H1 (cell line): ENCODE results near the gene SPINT2. TPM values are rescaled to one million over a fixed set of nuclear protein-coding genes. Genes with fewer than 3 reads are reported as not detected.

Experiments
- CTCF ChIA-PET: fragments of 300-600 bp; sonication (Branson Sonifier 250); formaldehyde crosslinking; loops from one replicate; lab custom pipeline; 2021; ENCODE audit not compliant: partially characterized antibody; lab: Charles Lee
- POLR2A ChIA-PET: fragments of 300-600 bp; sonication (Branson Sonifier 250); formaldehyde crosslinking; loops from one replicate; lab custom pipeline; 2021; ENCODE audit warnings: inconsistent platforms; ENCODE audit not compliant: partially characterized antibody; lab: Charles Lee
- DNase-seq, 2 experiments: peaks; one replicate each; pipeline versions ENCODE4 v3.0.0 to v3.0.0-alpha.2; 2010 to 2022; ENCODE audit warnings: low spot score in 2 of 2, low read depth in 1 of 2, mixed read lengths in 1 of 2
- FAIRE-seq: peaks from 2 replicates; lab custom pipeline; 2011; peaks lifted over from hg19 to GRCh38; lab: Jason Lieb, UNC
- H2AFZ ChIP-seq: 2 replicates; pipeline ENCODE4 v1.8.1; 2012; ENCODE audit warnings: low read length, inconsistent platforms
- H2AK5ac ChIP-seq: 2 replicates; pipeline ENCODE4 v1.6.1; 2013; ENCODE audit warnings: low read depth, low read length
- H2BK120ac ChIP-seq: replicated peaks from 2 replicates; pipeline ENCODE3; 2013; ENCODE audit warnings: low read depth, low read length, inconsistent platforms
- H2BK12ac ChIP-seq: 2 replicates; pipeline ENCODE4 v1.6.1; 2013; ENCODE audit warnings: low read depth, low read length
- H2BK15ac ChIP-seq: 2 replicates; pipeline ENCODE4 v1.6.1; 2013; ENCODE audit warnings: low read length
- H2BK20ac ChIP-seq: 2 replicates; pipeline ENCODE4 v1.6.1; 2013; ENCODE audit warnings: low read length
- H2BK5ac ChIP-seq: 2 replicates; pipeline ENCODE4 v1.6.1; 2013; ENCODE audit warnings: low read depth, low read length
- H3K14ac ChIP-seq: 2 replicates; pipeline ENCODE4 v1.6.1; 2013; ENCODE audit warnings: inconsistent platforms; ENCODE audit not compliant: insufficient read length
- H3K18ac ChIP-seq: 2 replicates; pipeline ENCODE4 v1.6.1; 2013; ENCODE audit warnings: low read length; ENCODE audit errors: extremely low read depth
- H3K23ac ChIP-seq: 2 replicates; pipeline ENCODE4 v1.6.1; 2013; ENCODE audit warnings: inconsistent platforms; ENCODE audit not compliant: insufficient read length
- H3K23me2 ChIP-seq: 2 replicates; pipeline ENCODE4 v1.6.1; 2013; ENCODE audit warnings: low read depth, low read length
- H3K27ac ChIP-seq: 2 replicates; pipeline ENCODE4 v1.6.1; 2011; ENCODE audit warnings: low read depth, low read length, inconsistent platforms
- H3K27me3 ChIP-seq, 4 experiments: replicated peaks in 1 of 4; 1 replicate in 1 of 4; 2 replicates in 3 of 4; pipeline versions ENCODE4 v1.6.1 to v1.8.1; 2011 to 2013; ENCODE audit warnings: low read length in 3 of 4, mild to moderate bottlenecking in 3 of 4, inconsistent platforms in 2 of 4, mixed read lengths in 2 of 4, moderate library complexity in 1 of 4; ENCODE audit not compliant: control insufficient read depth in 3 of 4, insufficient read depth in 3 of 4; ENCODE audit errors: extremely low read depth in 1 of 4
- H3K36me3 ChIP-seq, 4 experiments: 2 replicates each; pipeline versions ENCODE4 v1.6.1 to v1.8.1; 2011 to 2013; ENCODE audit warnings: mild to moderate bottlenecking in 4 of 4, low read length in 3 of 4, moderate library complexity in 2 of 4, control low read depth in 1 of 4, inconsistent platforms in 1 of 4; ENCODE audit not compliant: insufficient read depth in 4 of 4, control insufficient read depth in 2 of 4
- H3K4ac ChIP-seq: replicated peaks from 2 replicates; pipeline ENCODE3; 2013; ENCODE audit warnings: low read length, low read depth, mixed read lengths, inconsistent platforms; ENCODE audit not compliant: insufficient read length
- H3K4me1 ChIP-seq, 4 experiments: replicated peaks in 1 of 4; 1 replicate in 1 of 4; 2 replicates in 3 of 4; pipeline versions ENCODE4 v1.6.1 to v1.8.1; 2011 to 2013; ENCODE audit warnings: low read length in 3 of 4, inconsistent platforms in 2 of 4, mixed read lengths in 1 of 4; ENCODE audit not compliant: insufficient read depth in 4 of 4, control insufficient read depth in 3 of 4
- H3K4me2 ChIP-seq, 2 experiments: 2 replicates each; pipeline versions ENCODE4 v1.6.1 to v1.8.1; 2011 to 2013; ENCODE audit warnings: low read depth in 2 of 2, low read length in 2 of 2, control low read depth in 1 of 2, inconsistent platforms in 1 of 2, mild to moderate bottlenecking in 1 of 2; ENCODE audit not compliant: insufficient read depth in 1 of 2
- H3K4me3 ChIP-seq, 4 experiments: fragments of 200-600, 300-600 bp in 1 of 4; sonication (generic), shearing (Covaris generic), sonication (Bioruptor Twin) in 1 of 4; 2 replicates each; pipeline versions ENCODE4 v1.5.1 to v1.8.1; 2011 to 2016; ENCODE audit warnings: low read length in 4 of 4, low read depth in 3 of 4, control low read depth in 2 of 4, inconsistent platforms in 2 of 4, mild to moderate bottlenecking in 2 of 4, mixed read lengths in 1 of 4, moderate library complexity in 1 of 4; ENCODE audit not compliant: insufficient read depth in 2 of 4; ENCODE audit errors: extremely low read depth in 1 of 4
- H3K56ac ChIP-seq: replicated peaks from 2 replicates; pipeline ENCODE3; 2013; ENCODE audit warnings: low read depth, mild to moderate bottlenecking, mixed read lengths, low read length, inconsistent platforms; ENCODE audit not compliant: insufficient read length
- H3K79me1 ChIP-seq: 2 replicates; pipeline ENCODE4 v1.6.1; 2013; ENCODE audit warnings: low read depth, low read length, control low read depth
- H3K79me2 ChIP-seq, 2 experiments: 2 replicates each; pipeline versions ENCODE4 v1.6.1 to v1.8.1; 2012 to 2013; ENCODE audit warnings: low read length in 2 of 2, mild to moderate bottlenecking in 2 of 2, inconsistent platforms in 1 of 2; ENCODE audit not compliant: insufficient read depth in 2 of 2, control insufficient read depth in 1 of 2
- H3K9ac ChIP-seq, 4 experiments: replicated peaks in 1 of 4; 1 replicate in 1 of 4; 2 replicates in 3 of 4; pipeline versions ENCODE4 v1.6.1 to v1.8.1; 2011 to 2013; ENCODE audit warnings: low read depth in 3 of 4, low read length in 3 of 4, control low read depth in 2 of 4, mild to moderate bottlenecking in 2 of 4, moderate library complexity in 2 of 4, inconsistent platforms in 1 of 4; ENCODE audit errors: extremely low read depth in 1 of 4
- H3K9me3 ChIP-seq, 2 experiments: 2 replicates each; pipeline versions ENCODE4 v1.6.1 to v1.8.1; 2012 to 2013; ENCODE audit warnings: mild to moderate bottlenecking in 2 of 2, moderate library complexity in 2 of 2, control low read depth in 1 of 2, inconsistent platforms in 1 of 2, low read depth in 1 of 2, low read length in 1 of 2, mixed read lengths in 1 of 2; ENCODE audit not compliant: insufficient read depth in 2 of 2
- H4K20me1 ChIP-seq, 2 experiments: replicated peaks in 1 of 2; 2 replicates each; pipeline versions ENCODE3 to v1.8.1; 2011 to 2013; ENCODE audit warnings: inconsistent platforms in 2 of 2, low read length in 2 of 2, mild to moderate bottlenecking in 1 of 2; ENCODE audit not compliant: insufficient read depth in 2 of 2, control insufficient read depth in 1 of 2
- H4K5ac ChIP-seq: 2 replicates; pipeline ENCODE4 v1.6.1; 2013; ENCODE audit warnings: low read length, low read depth, mixed read lengths, inconsistent platforms; ENCODE audit not compliant: insufficient read length
- H4K8ac ChIP-seq: 2 replicates; pipeline ENCODE4 v1.8.0; 2013; ENCODE audit warnings: mild to moderate bottlenecking, moderate library complexity, low read length, inconsistent platforms; ENCODE audit not compliant: insufficient read depth; ENCODE audit errors: extremely low read depth
- H4K91ac ChIP-seq: replicated peaks from 2 replicates; pipeline ENCODE3; 2013; ENCODE audit warnings: low read length, mixed read lengths, inconsistent platforms; ENCODE audit not compliant: insufficient read length
- ATF2 ChIP-seq: IDR thresholded peaks from 2 replicates; pipeline ENCODE4 v1.6.1; 2012; ENCODE audit warnings: low read length, inconsistent platforms
- EGR1 ChIP-seq: IDR thresholded peaks from 2 replicates; pipeline ENCODE4 v1.6.1; 2011; ENCODE audit warnings: low read depth, low read length, borderline replicate concordance
- SIN3A ChIP-seq, 2 experiments: IDR thresholded peaks in 1 of 2; conservative IDR thresholded peaks in 1 of 2; 2 replicates each; pipeline ENCODE4 v1.6.1; 2011 to 2012; ENCODE audit warnings: low read length in 2 of 2, improper control_type of control experiment in 1 of 2, low read depth in 1 of 2, mild to moderate bottlenecking in 1 of 2
- TEAD4 ChIP-seq: IDR thresholded peaks from 2 replicates; pipeline ENCODE4 v1.6.1; 2012; ENCODE audit warnings: low read depth, low read length, inconsistent platforms, mixed read lengths
- WGBS, 2 experiments: shearing (Covaris generic) in 1 of 2; methylation state at CpG; one replicate each; pipeline versions ENCODE4 v1.1.6 to v1.1.7; 2013 to 2015; ENCODE audit warnings: low lambda C conversion rate in 2 of 2, mixed read lengths in 2 of 2, inconsistent platforms in 1 of 2, low coverage in 1 of 2, missing lambda C conversion rate in 1 of 2; ENCODE audit not compliant: insufficient replicate concordance in 2 of 2, insufficient coverage in 1 of 2, insufficient read length in 1 of 2; ENCODE audit errors: extremely low coverage in 1 of 2, missing lambda C conversion rate in 1 of 2; 5-methylcytosine and 5-hydroxymethylcytosine counted together
- polyA plus RNA-seq, 7 experiments: library from polyadenylated mRNA; depleted of rRNA in 3 of 7; stranded (reverse) in 5 of 7; unstranded in 2 of 7; fragments of >200 nt in 5 of 7; fragments of 200-250 nt in 2 of 7; gene quantifications; 1 replicate in 5 of 7; 2 replicates in 1 of 7; 4 replicates in 1 of 7; pipeline versions ENCODE4 v1.2.1 to v1.2.3, GENCODE V29; 2011 to 2013; ENCODE audit warnings: missing spikeins in 2 of 7, mixed read lengths in 2 of 7
- total RNA-seq: library from RNA; stranded (reverse); fragmentation: NEBNext Ultra II Directional; extraction: Animal tissue kit (Norgen Biotek cat#: 25700); gene quantifications from 2 replicates; pipeline ENCODE4 v1.2.1, GENCODE V29; 2021

SPINT2 gene
- total and polyA plus RNA-seq, 2 of the 8 experiments (the other 6 are each of a cell fraction or from before 2014, with no cell fraction given) = 294 to 296 TPM

GRCh38 chr19:38337360-38337653, 72.9 kb downstream of the SPINT2 start:
- Histone ChIP-seq H3K18ac (peak overlapping the region; percentile 75; the same call in 1 of the 2 replicates), H3K9me3 (no peaks in the 10 kb centered on the region), H4K8ac (no peak overlapping the region), H3K79me2 (no peaks in the 10 kb centered on the region), H3K4me1 (peaks cover 0 to 5% (median 4%) of the 10 kb centered on the region in 4 experiments; a peak in 5 of 7 replicates), H2AFZ (peak overlapping the region; percentile 76; the same call in 1 of the 2 replicates), H3K79me1 (no peaks in the 10 kb centered on the region), H3K23ac (no peak overlapping the region), H4K5ac (peak overlapping the region; percentile 47), H2BK20ac (no peak overlapping the region), H3K27me3 (no peaks in the 10 kb centered on the region), H3K56ac (peak overlapping the region; percentile 34), H3K4me3 (peak overlapping the region; percentile 66 to 86 (median 75)), H2BK12ac (peak overlapping the region; percentile 62; the same call in 1 of the 2 replicates), H3K36me3 (no peaks in the 10 kb centered on the region), H3K14ac (no peak overlapping the region), H2BK15ac (peak overlapping the region; percentile 100), H4K20me1 (no peaks in the 10 kb centered on the region), H3K4me2 (peak overlapping the region; percentile 92 to 96), H3K4ac (no peak overlapping the region), H3K23me2 (peaks cover 12% of the 10 kb centered on the region), H2AK5ac (no peak overlapping the region), H4K91ac (peak overlapping the region; percentile 62), H2BK5ac (no peak overlapping the region; the same call in 1 of the 2 replicates), H3K27ac (no peak overlapping the region), H3K9ac (peak overlapping the region in 1 of 4 experiments; percentile 1; a peak in 1 of 7 replicates), H2BK120ac (no peak overlapping the region)
- FAIRE-seq (no peak), DNase-seq (no peak)
- no peak for TF ChIP-seq EGR1
- no peak for TF ChIP-seq ATF2
- peak; percentile 50; the same call in 1 of the 2 replicates for TF ChIP-seq TEAD4
- no peak for TF ChIP-seq SIN3A (conservative IDR thresholded peaks at IDR 0.05 in 1 of 2, IDR thresholded peaks at IDR 0.05 in 1 of 2; ENCODE audit: low read depth in 1 of 2, low read length in 2 of 2)
- ChIA-PET CTCF (interaction anchor here (0.6 to 2.5 kb wide), 6 partner anchors 9 to 113 kb away, joined by 3 to 7 read pairs (median 3); no protein-coding TSS in a partner anchor), POLR2A (interaction anchor here (1.2 to 2.0 kb wide), 2 partner anchors 14 to 18 kb away, joined by 3 to 6 read pairs; no protein-coding TSS in a partner anchor)
- WGBS, 2 experiments = 65% methylated on average over 10 of the region's 10 CpGs; no CpG with 5 or more reads in 1 of the 2 experiments
